HG03095 (cell line): ENCODE measurements around the gene EP300.
"Not testable (repeated sequence)": the region's sequence is repeated elsewhere in the genome, so short reads cannot be mapped to it uniquely, and the experiment has no call there.

Experiments
- ATAC-seq: cut with Tn5 transposase; IDR thresholded peaks from one replicate; pipeline ENCODE4 v1.9.1; 2021; ENCODE audit warnings: moderate library complexity; ENCODE audit not compliant: unreplicated experiment

Gene EP300

GRCh38 chr22:41146573-41146972 is 54.2 kb downstream of the EP300 start:
- ATAC-seq: no peak

- no peak for ATAC-seq
These were observed 55.3 kb downstream of the EP300 start for GRCh38 chr22:41147722-41148121.

GRCh38 chr22:41152902-41153301 is 60.5 kb downstream of the EP300 start:
- no peak for ATAC-seq

GRCh38 chr22:41157083-41157482 is 64.7 kb downstream of the EP300 start:
- no peak for ATAC-seq

GRCh38 chr22:41169157-41169556 is 76.8 kb downstream of the EP300 start:
- ATAC-seq: no peak

GRCh38 chr22:41171996-41172395 is 79.6 kb downstream of the EP300 start:
- ATAC-seq: no peak

- ATAC-seq: no peak
These were observed 83.2 kb downstream of the EP300 start for GRCh38 chr22:41175546-41175945.

- ATAC-seq: no peak
These were observed 84.7 kb downstream of the EP300 start for GRCh38 chr22:41177040-41177621.

GRCh38 chr22:41177622-41178424 is 85.4 kb downstream of the EP300 start:
- no peak for ATAC-seq

GRCh38 chr22:41178425-41178975 is 86.1 kb downstream of the EP300 start:
- ATAC-seq: no peak

- ATAC-seq: not testable (repeated sequence)
These were observed 88.0 kb downstream of the EP300 start for GRCh38 chr22:41180362-41180761.

GRCh38 chr22:41180926-41181325 is 88.5 kb downstream of the EP300 start:
- ATAC-seq: no peak

GRCh38 chr22:41181349-41182241 is 89.2 kb downstream of the EP300 start:
- no peak for ATAC-seq

GRCh38 chr22:41184679-41185078 is 92.3 kb downstream of the EP300 start:
- ATAC-seq: no peak

- no peak for ATAC-seq
These were observed 99.1 kb downstream of the EP300 start for GRCh38 chr22:41191467-41191866.

- no peak for ATAC-seq
These were observed 101.4 kb downstream of the EP300 start for GRCh38 chr22:41193829-41194228.

GRCh38 chr22:41197038-41197972 is 104.9 kb downstream of the EP300 start:
- peak; percentile 69 for ATAC-seq

GRCh38 chr22:41198027-41198580 is 105.7 kb downstream of the EP300 start:
- ATAC-seq: no peak

GRCh38 chr22:41201141-41201540 is 108.7 kb downstream of the EP300 start:
- no peak for ATAC-seq

GRCh38 chr22:41203118-41203517 is 110.7 kb downstream of the EP300 start:
- no peak for ATAC-seq
